ENCODE measurements around the gene GANAB. TPM values are rescaled to one million over a fixed set of nuclear protein-coding genes. Genes with fewer than 3 reads are reported as not detected.

Gene GANAB
- total and polyA plus RNA-seq, 8 donors: 270 to 341 (median 312) TPM

DNA sequence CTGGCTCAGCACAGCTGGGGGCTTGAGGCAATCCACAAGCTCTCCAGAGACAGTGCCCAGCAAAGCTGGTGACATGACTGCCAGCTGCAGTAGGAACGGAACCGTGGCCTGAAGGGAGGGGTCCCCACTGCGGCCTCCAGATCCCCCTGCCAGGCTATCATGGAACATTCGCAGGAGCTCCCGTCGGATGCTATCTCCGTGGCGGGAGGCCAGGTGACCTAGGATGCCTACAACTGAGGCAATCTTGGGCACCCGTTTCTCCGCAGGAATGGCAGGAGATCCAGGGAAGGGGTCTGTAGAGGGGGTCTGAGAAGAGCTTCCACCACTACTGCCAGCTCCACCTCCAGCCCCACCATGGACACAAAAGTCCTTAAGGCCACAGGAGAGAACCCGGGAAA lies 2.6 kb upstream of the GANAB start:
- no peaks in the 10 kb centered on the region for H3K9me3 ChIP-seq
- H3K27ac ChIP-seq: no peak overlapping the region
- DNase-seq (no peak), ATAC-seq (no peak)
- H3K27me3 ChIP-seq: no peaks in the 10 kb centered on the region
- TF ChIP-seq, protein P1, sequence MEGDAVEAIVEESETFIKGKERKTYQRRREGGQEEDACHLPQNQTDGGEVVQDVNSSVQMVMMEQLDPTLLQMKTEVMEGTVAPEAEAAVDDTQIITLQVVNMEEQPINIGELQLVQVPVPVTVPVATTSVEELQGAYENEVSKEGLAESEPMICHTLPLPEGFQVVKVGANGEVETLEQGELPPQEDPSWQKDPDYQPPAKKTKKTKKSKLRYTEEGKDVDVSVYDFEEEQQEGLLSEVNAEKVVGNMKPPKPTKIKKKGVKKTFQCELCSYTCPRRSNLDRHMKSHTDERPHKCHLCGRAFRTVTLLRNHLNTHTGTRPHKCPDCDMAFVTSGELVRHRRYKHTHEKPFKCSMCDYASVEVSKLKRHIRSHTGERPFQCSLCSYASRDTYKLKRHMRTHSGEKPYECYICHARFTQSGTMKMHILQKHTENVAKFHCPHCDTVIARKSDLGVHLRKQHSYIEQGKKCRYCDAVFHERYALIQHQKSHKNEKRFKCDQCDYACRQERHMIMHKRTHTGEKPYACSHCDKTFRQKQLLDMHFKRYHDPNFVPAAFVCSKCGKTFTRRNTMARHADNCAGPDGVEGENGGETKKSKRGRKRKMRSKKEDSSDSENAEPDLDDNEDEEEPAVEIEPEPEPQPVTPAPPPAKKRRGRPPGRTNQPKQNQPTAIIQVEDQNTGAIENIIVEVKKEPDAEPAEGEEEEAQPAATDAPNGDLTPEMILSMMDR (IDR thresholded peaks at IDR 0.05): no peak
- intact Hi-C loops (cut with DNase I): no loop called here
- peaks cover 20 to 46% of the 10 kb centered on the region in 2 donors for H3K4me1 ChIP-seq
- H3K36me3 ChIP-seq: peaks cover 0 to 33% of the 10 kb centered on the region in 2 donors
- no peak overlapping the region for H3K4me3 ChIP-seq

DNA sequence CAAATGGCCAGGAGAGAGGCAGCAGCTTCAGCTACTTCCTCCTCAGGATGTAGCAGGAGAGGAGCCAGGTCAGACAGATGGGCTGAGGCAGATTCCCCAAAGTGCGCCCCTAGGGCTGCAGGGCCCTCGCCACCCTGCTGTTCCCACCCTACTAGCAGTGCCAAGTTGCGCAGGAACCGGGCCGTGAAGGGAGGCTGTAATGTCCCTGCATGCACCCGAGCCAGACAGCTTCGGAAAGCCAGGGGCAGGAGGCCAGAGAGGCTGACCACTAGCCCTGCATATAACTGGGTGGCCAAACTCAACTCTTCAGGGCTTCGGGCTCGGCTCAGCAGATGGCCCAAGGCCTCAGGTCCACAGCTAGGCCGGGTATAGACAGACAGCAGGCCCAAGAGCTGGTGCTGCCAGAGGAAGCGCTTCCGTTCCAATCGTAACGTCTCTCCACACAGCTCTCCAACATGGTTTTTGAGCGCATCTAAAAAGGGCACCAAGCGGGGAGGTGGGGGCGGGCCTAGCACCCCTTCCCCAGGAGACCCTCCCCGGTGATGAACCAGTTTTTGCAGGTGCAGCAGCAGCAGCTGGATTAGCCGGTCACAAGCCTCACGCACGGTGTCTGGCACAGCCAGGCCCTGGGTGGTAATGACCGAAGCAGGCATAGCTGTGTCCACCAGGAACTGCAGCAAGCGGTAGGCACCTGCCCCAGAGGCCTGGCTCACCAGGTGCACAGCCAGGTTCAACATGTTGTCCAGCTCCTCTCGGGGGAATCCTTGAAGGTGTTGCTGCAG lies 2.0 kb upstream of the GANAB start:
- H3K4me1 ChIP-seq: peaks cover 20 to 46% of the 10 kb centered on the region in 2 donors
- ATAC-seq: no peak

DNA sequence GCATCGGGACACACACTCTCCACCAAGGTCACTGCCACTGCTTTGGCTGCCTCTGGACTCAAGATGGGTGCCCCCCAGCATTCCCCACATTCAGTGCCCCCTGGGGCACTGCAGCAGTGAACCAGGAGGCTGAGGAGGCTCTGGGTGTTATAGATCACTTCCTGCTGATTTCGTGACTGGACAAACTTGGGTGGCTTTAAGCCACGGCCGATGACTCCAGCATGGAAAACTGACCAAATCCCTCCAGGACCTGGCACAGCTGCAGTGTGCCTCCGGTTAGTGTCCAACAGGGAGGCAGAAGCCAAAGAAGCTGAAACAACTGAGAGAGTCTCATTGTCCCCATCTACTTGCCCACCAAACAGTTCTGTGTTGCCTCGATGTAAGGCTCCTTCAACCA lies 1.2 kb upstream of the GANAB start:
- DNase-seq (no peak), ATAC-seq (no peak)
- TF ChIP-seq, protein P1 (IDR thresholded peaks at IDR 0.05): no peak
- Histone ChIP-seq H3K36me3 (peaks cover 0 to 43% of the 10 kb centered on the region in 2 donors), H3K27ac (no peak overlapping the region), H3K4me1 (peaks cover 20 to 46% of the 10 kb centered on the region in 2 donors), H3K4me3 (no peak overlapping the region), H3K9me3 (no peaks in the 10 kb centered on the region), H3K27me3 (no peaks in the 10 kb centered on the region)
- intact Hi-C loops (cut with DNase I): no loop called here

More for the DNA sequence above, 2.0 kb upstream of the GANAB start:
- Histone ChIP-seq H3K27ac (no peak overlapping the region), H3K4me3 (no peak overlapping the region), H3K36me3 (peaks cover 0 to 35% of the 10 kb centered on the region in 2 donors), H3K27me3 (no peaks in the 10 kb centered on the region), H3K9me3 (no peaks in the 10 kb centered on the region)
- intact Hi-C loops (cut with DNase I): no loop called here
- no peak for DNase-seq
- TF ChIP-seq, protein P1 (IDR thresholded peaks at IDR 0.05): no peak

DNA sequence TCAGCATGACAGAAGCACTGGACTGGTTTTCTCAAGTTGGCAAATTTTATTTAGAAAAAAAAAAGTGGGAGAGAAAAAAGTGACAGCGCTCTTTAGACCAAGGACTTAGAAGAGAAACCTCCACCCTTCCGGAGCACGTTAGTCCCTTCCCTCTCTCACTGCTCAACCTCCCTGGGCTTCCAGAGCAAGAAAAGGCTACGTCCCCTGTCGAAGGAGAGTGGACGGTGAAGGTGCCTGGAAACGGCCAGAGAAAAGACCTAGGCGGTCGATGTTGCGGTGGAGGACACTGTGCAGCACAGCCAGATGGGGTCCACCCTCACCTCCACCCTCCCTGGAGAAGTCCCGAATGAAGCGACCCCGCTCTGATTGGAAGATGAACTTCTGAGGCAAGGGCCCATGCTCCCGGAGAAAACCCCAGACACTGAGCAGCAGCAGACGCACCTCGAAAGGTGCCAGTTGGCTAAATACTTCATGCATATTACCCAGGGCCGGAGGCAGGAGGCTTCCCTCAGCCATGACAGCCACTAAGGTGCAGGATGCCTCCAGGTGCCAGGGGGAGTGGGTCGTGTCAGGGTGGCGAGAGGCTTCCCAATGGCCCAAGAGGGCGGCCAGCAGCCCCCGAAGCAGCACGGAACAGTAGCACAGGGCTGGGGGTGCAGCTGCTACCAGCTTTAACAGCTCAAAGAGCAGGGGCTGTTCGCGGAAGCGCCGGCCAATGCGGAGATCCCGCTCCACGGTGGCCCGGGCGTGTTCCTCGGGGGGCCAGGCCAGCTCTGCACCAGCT lies 604 bp upstream of the GANAB start:
- TF ChIP-seq, protein P1 (IDR thresholded peaks at IDR 0.05): no peak
- Histone ChIP-seq H3K4me3 (peak overlapping the region in 1 of 2 donors; percentile 100), H3K27me3 (no peaks in the 10 kb centered on the region), H3K27ac (peak overlapping the region in 1 of 2 donors; percentile 91), H3K36me3 (peaks cover 0 to 46% of the 10 kb centered on the region in 2 donors), H3K4me1 (peaks cover 19 to 40% of the 10 kb centered on the region in 2 donors), H3K9me3 (no peaks in the 10 kb centered on the region)
- ATAC-seq (peak; percentile 1), DNase-seq (peak in 1 of 4 donors; percentile 78)
- intact Hi-C loops (cut with DNase I): no loop called here

DNA sequence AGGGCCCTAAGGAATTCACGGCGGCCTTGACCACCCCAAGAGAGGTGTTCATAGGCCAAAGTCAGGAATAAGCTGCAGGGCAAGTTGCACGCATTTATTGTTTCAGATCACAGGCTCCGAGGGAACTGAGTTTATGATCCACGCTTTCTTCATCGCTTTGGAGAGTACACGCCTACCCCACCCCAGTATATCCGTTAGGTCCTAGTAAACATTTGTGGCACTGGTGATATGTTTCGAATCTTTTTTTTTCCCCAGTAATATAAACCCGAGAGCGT lies 805 bp downstream of the GANAB start:
- H3K36me3 ChIP-seq: peaks cover 0 to 46% of the 10 kb centered on the region in 2 donors

More for the DNA sequence above, 805 bp downstream of the GANAB start:
- Histone ChIP-seq H3K4me3 (peak overlapping the region; percentile 94 to 100), H3K4me1 (peaks cover 16 to 29% of the 10 kb centered on the region in 2 donors), H3K9me3 (no peaks in the 10 kb centered on the region), H3K27me3 (no peaks in the 10 kb centered on the region), H3K27ac (peak overlapping the region; percentile 83 to 91)
- ATAC-seq (no peak), DNase-seq (no peak)
- intact Hi-C loops (cut with DNase I): no loop called here
- TF ChIP-seq, protein P1 (IDR thresholded peaks at IDR 0.05): no peak

All from left lung (tissue), 10 donors.